Right lobe of liver (tissue), 6 donors: ENCODE results near the gene RAP1A. TPM values are rescaled to one million over a fixed set of nuclear protein-coding genes. Genes with fewer than 3 reads are reported as not detected.

Experiments
- ATAC-seq, 4 donors: fragments of 200-7000 bp; cut with Tn5 transposase; one replicate each; pipeline ENCODE4 v1.9.1; 2020; ENCODE audit warnings: mild to moderate bottlenecking in 4 of 4, moderate library complexity in 4 of 4
- DNase-seq, 3 donors: peaks; one replicate each; pipeline ENCODE4 v3.0.0-alpha.2; 2020
- H3K27ac ChIP-seq, 3 donors: fragments of 200-600 bp; one replicate each; pipeline ENCODE4 v1.8.0; 2022
- H3K27me3 ChIP-seq, 2 donors: fragments of 200-600 bp; one replicate each; pipeline ENCODE4 v1.8.0; 2022
- H3K36me3 ChIP-seq, 4 donors: fragments of 200-600 bp; sonication (generic) in 1 of 4; one replicate each; pipeline versions ENCODE4 v1.5.1 to v1.8.0; 2017 to 2022; ENCODE audit warnings: control low read depth in 1 of 4
- H3K4me1 ChIP-seq, 4 donors: fragments of 200-600 bp; sonication (generic) in 1 of 4; one replicate each; pipeline versions ENCODE4 v1.5.1 to v1.8.0; 2017 to 2022; ENCODE audit warnings: control low read depth in 1 of 4
- H3K4me3 ChIP-seq, 3 donors: fragments of 200-600 bp; one replicate each; pipeline ENCODE4 v1.8.0; 2022
- H3K9me3 ChIP-seq, 4 donors: fragments of 200-600 bp; sonication (generic) in 1 of 4; one replicate each; pipeline versions ENCODE4 v1.5.1 to v1.8.0; 2017 to 2022; ENCODE audit warnings: control low read depth in 1 of 4
- CTCF ChIP-seq, 4 donors: fragments of 200-600 bp in 3 of 4; fragments of 450-650 bp in 1 of 4; IDR thresholded peaks; one replicate each; pipeline versions ENCODE4 v1.5.1 to v1.8.0; 2016 to 2022; ENCODE audit warnings: antibody characterized with exemption in 4 of 4, mild to moderate bottlenecking in 2 of 4
- POLR2A ChIP-seq: fragments of 450-650 bp; IDR thresholded peaks from one replicate; pipeline ENCODE4 v1.6.1; 2017; ENCODE audit warnings: antibody characterized with exemption, mild to moderate bottlenecking
- WGBS: methylation state at CpG from one replicate; pipeline ENCODE4 v1.1.6; 2018; ENCODE audit warnings: low coverage, low lambda C conversion rate; ENCODE audit not compliant: insufficient coverage; ENCODE audit errors: missing lambda C conversion rate; 5-methylcytosine and 5-hydroxymethylcytosine counted together
- intact Hi-C, 2 donors: fragments of 100-400 bp; cut with DNase I; formaldehyde crosslinking; loops; one replicate each; pipeline versions ENCODE4 v1.11.2 to v1.14.1; 2022
- total RNA-seq, 6 experiments: library from RNA; depleted of rRNA in 2 of 6; stranded (reverse); fragments of >200 nt in 2 of 6; fragmentation: NEBNext Ultra II Directional in 3 of 6; extraction: Animal tissue kit (Norgen Biotek cat#: 25700) in 3 of 6; gene quantifications; one replicate each; pipeline versions ENCODE4 v1.1.0 to v1.2.4, GENCODE V29; 2016 to 2023
- donor health status: DM: no; HTN: yes; CAD: no.
- donor health status: DM: no; HTN: no; CAD: no.
- donor health status: DM: no; HTN: no; CAD: no.
- donor health status: DM: no; HTN: yes; CAD: no.
- donor health status: DM: no; HTN: yes; CAD: no.

RAP1A gene
- total RNA-seq, 6 experiments from 2014 or later, result 25.9 to 53.8 (median 33.3) TPM

GRCh38 chr1:111620441-111620971, 917 bp downstream of the RAP1A start:
- ATAC-seq, result peak in 1 of 4 donors; percentile 1
- WGBS, result 2% methylated on average over 11 of the region's 12 CpGs
- H3K4me3 ChIP-seq, result peak overlapping the region; percentile 79 to 89 (median 82)
- no peaks in the 10 kb centered on the region for H3K9me3 ChIP-seq
- DNase-seq, result no peak
- H3K27ac ChIP-seq, result peak overlapping the region; percentile 76 to 95 (median 90)
- H3K4me1 ChIP-seq, result peaks cover 0 to 46% (median 12%) of the 10 kb centered on the region in 4 donors
- H3K36me3 ChIP-seq, result no peaks in the 10 kb centered on the region
- TF ChIP-seq POLR2A (no peak), CTCF (IDR thresholded peaks at IDR 0.05) (no peak)
- no peaks in the 10 kb centered on the region for H3K27me3 ChIP-seq
- intact Hi-C loops, result no loop called here

GRCh38 chr1:111621050-111621449, 1.5 kb downstream of the RAP1A start:
- intact Hi-C loops, result no loop called here
- H3K36me3 ChIP-seq, result no peaks in the 10 kb centered on the region
- H3K9me3 ChIP-seq, result no peaks in the 10 kb centered on the region
- H3K4me3 ChIP-seq, result peak overlapping the region; percentile 79 to 89 (median 82)
- H3K27ac ChIP-seq, result peak overlapping the region; percentile 76 to 95 (median 90)
- H3K4me1 ChIP-seq, result peaks cover 0 to 46% (median 12%) of the 10 kb centered on the region in 4 donors
- ATAC-seq, result no peak
- DNase-seq, result no peak
- H3K27me3 ChIP-seq, result no peaks in the 10 kb centered on the region
- TF ChIP-seq POLR2A, result no peak
- TF ChIP-seq CTCF (IDR thresholded peaks at IDR 0.05), result no peak
- 62% methylated on average over 4 of the region's 4 CpGs for WGBS

GRCh38 chr1:111622166-111622565, 2.6 kb downstream of the RAP1A start:
- Histone ChIP-seq H3K27ac (no peak overlapping the region), H3K4me3 (no peak overlapping the region), H3K4me1 (peaks cover 0 to 46% (median 13%) of the 10 kb centered on the region in 4 donors), H3K9me3 (no peaks in the 10 kb centered on the region), H3K36me3 (no peaks in the 10 kb centered on the region), H3K27me3 (no peaks in the 10 kb centered on the region)
- TF ChIP-seq POLR2A (no peak), CTCF (IDR thresholded peaks at IDR 0.05) (no peak)
- intact Hi-C loops, result no loop called here
- ATAC-seq, result no peak
- no peak for DNase-seq

- DNase-seq, result no peak
- H3K4me1 ChIP-seq, result peaks cover 0 to 39% (median 11%) of the 10 kb centered on the region in 4 donors
- WGBS, result 27% methylated on average over 2 of the region's 2 CpGs
- TF ChIP-seq CTCF (IDR thresholded peaks at IDR 0.05) (no peak), POLR2A (no peak)
- H3K9me3 ChIP-seq, result no peaks in the 10 kb centered on the region
- H3K27me3 ChIP-seq, result no peaks in the 10 kb centered on the region
- no peak for ATAC-seq
- no peak overlapping the region for H3K4me3 ChIP-seq
- H3K36me3 ChIP-seq, result no peaks in the 10 kb centered on the region
- intact Hi-C loops, result no loop called here
- H3K27ac ChIP-seq, result no peak overlapping the region
Measured at GRCh38 chr1:111624382-111624781, 4.8 kb downstream of the RAP1A start.

- DNase-seq (no peak), ATAC-seq (no peak)
- WGBS, result 16% methylated on average over 1 of the region's 1 CpG
- Histone ChIP-seq H3K36me3 (no peaks in the 10 kb centered on the region), H3K27ac (no peak overlapping the region), H3K27me3 (no peaks in the 10 kb centered on the region), H3K4me3 (no peak overlapping the region), H3K9me3 (no peaks in the 10 kb centered on the region), H3K4me1 (peaks cover 0 to 39% (median 11%) of the 10 kb centered on the region in 4 donors)
- intact Hi-C loops, result no loop called here
- TF ChIP-seq CTCF (IDR thresholded peaks at IDR 0.05) (no peak), POLR2A (no peak)
Measured at GRCh38 chr1:111625276-111625675, 5.7 kb downstream of the RAP1A start.
